SK-N-SH (cell line): ENCODE results near the gene KRT37.

Source experiments
- CTCF ChIP-seq: fragments of 200-600 bp; sonication (generic); IDR thresholded peaks from 2 replicates; pipeline ENCODE4 v1.6.1; 2017; ENCODE audit warnings: antibody characterized with exemption, mild to moderate bottlenecking, moderate library complexity
- EP300 ChIP-seq, 2 experiments: IDR thresholded peaks; 2 replicates each; pipeline versions ENCODE4 v1.4.0 to v1.6.1; 2012; ENCODE audit warnings: borderline replicate concordance in 1 of 2, low read depth in 1 of 2, low read length in 1 of 2
- MXI1 ChIP-seq: IDR thresholded peaks from 2 replicates; pipeline ENCODE4 v1.6.1; 2012; ENCODE audit warnings: mild to moderate bottlenecking, low read depth, low read length, improper control_type of control experiment
- POLR2AphosphoS5 ChIP-seq: IDR thresholded peaks from 2 replicates; pipeline ENCODE4 v1.6.1; 2012; ENCODE audit warnings: low read depth, low read length

DNA sequence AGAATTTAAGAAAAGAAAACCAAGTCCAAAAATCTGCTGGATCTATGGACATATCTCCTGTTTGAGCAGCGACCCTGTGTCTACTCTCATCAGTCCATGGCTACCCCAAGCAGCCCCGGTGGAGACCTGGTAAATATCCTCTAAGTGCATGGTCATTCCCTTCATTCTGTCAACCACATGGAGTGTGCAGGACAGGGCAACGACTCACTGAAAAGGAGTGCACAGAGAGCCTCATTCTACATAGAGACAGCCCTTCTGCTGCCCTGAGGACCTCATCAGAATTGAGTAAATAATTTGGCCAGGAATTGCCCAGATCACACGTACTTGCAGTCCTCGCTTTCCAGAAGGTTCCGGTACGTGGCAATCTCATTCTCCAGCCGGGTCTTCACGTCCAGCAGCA lies 13.4 kb upstream of the KRT37 start:
- TF ChIP-seq CTCF (no peak), POLR2AphosphoS5 (no peak), MXI1 (no peak), EP300 (IDR thresholded peaks at IDR 0.05; ENCODE audit: borderline replicate concordance in 1 of 2, low read depth in 1 of 2, low read length in 1 of 2) (no peak)
